Astrocyte (in vitro differentiated cells and primary cell): ENCODE measurements around the gene OR2Z1. TPM values are rescaled to one million over a fixed set of nuclear protein-coding genes. Genes with fewer than 3 reads are reported as not detected.

Experiments
- DNase-seq: peaks from one replicate; pipeline ENCODE4 v3.0.0-alpha.2; 2010; ENCODE audit warnings: low read depth
- FAIRE-seq: peaks from 2 replicates; lab custom pipeline; 2011; peaks lifted over from hg19 to GRCh38; lab: Jason Lieb, UNC
- H2AFZ ChIP-seq: 2 replicates; pipeline ENCODE4 v1.6.0; 2012; ENCODE audit warnings: low read depth, low read length, inconsistent platforms
- H3K27ac ChIP-seq: 2 replicates; pipeline ENCODE4 v1.5.1; 2011; ENCODE audit warnings: low read depth, low read length, inconsistent platforms
- H3K27me3 ChIP-seq: 2 replicates; pipeline ENCODE4 v1.6.0; 2011; ENCODE audit warnings: low read length, inconsistent platforms; ENCODE audit not compliant: insufficient read depth
- H3K36me3 ChIP-seq: 2 replicates; pipeline ENCODE4 v1.5.1; 2011; ENCODE audit warnings: low read length, inconsistent platforms; ENCODE audit not compliant: insufficient read depth
- H3K4me1 ChIP-seq: 2 replicates; pipeline ENCODE4 v1.5.1; 2011; ENCODE audit warnings: low read length, inconsistent platforms; ENCODE audit not compliant: insufficient read depth
- H3K4me2 ChIP-seq: 2 replicates; pipeline ENCODE4 v1.6.0; 2012; ENCODE audit warnings: low read length, inconsistent platforms
- H3K4me3 ChIP-seq: 2 replicates; pipeline ENCODE4 v1.5.1; 2011; ENCODE audit warnings: low read depth, mild to moderate bottlenecking, low read length, inconsistent platforms; ENCODE audit not compliant: insufficient read depth
- H3K79me2 ChIP-seq: 2 replicates; pipeline ENCODE4 v1.6.0; 2012; ENCODE audit warnings: mild to moderate bottlenecking, low read length, inconsistent platforms; ENCODE audit not compliant: insufficient read depth
- H3K9ac ChIP-seq: 2 replicates; pipeline ENCODE4 v1.6.0; 2012; ENCODE audit warnings: mild to moderate bottlenecking, low read length, inconsistent platforms
- H3K9me3 ChIP-seq: 2 replicates; pipeline ENCODE4 v1.5.1; 2012; ENCODE audit warnings: low read depth, mild to moderate bottlenecking, low read length, inconsistent platforms; ENCODE audit not compliant: insufficient read depth
- H4K20me1 ChIP-seq: 2 replicates; pipeline ENCODE4 v1.6.0; 2012; ENCODE audit warnings: low read length, inconsistent platforms; ENCODE audit not compliant: insufficient read depth
- H3K27ac Mint-ChIP-seq: one replicate; pipeline ENCODE4 v1.8.0; 2021; ENCODE audit warnings: mild to moderate bottlenecking, mixed read lengths; ENCODE audit not compliant: unreplicated experiment
- H3K27me3 Mint-ChIP-seq: one replicate; pipeline ENCODE4 v1.8.0; 2021; ENCODE audit warnings: low read depth, mixed read lengths; ENCODE audit not compliant: unreplicated experiment
- H3K36me3 Mint-ChIP-seq: one replicate; pipeline ENCODE4 v1.8.0; 2021; ENCODE audit warnings: low read depth, mixed read lengths; ENCODE audit not compliant: unreplicated experiment
- H3K4me1 Mint-ChIP-seq: one replicate; pipeline ENCODE4 v1.8.0; 2021; ENCODE audit warnings: low read depth, mixed read lengths; ENCODE audit not compliant: unreplicated experiment
- H3K4me3 Mint-ChIP-seq: one replicate; pipeline ENCODE4 v1.8.0; 2021; ENCODE audit warnings: mild to moderate bottlenecking, moderate library complexity, mixed read lengths; ENCODE audit not compliant: unreplicated experiment
- H3K9me3 Mint-ChIP-seq: one replicate; pipeline ENCODE4 v1.8.0; 2021; ENCODE audit warnings: mild to moderate bottlenecking, mixed read lengths; ENCODE audit not compliant: unreplicated experiment
- CTCF ChIP-seq: IDR thresholded peaks from 2 replicates; pipeline ENCODE4 v1.5.1; 2011; ENCODE audit warnings: low read depth, mild to moderate bottlenecking, inconsistent platforms, low read length, moderate library complexity; ENCODE audit not compliant: insufficient read depth
- EZH2 ChIP-seq: IDR thresholded peaks from 2 replicates; pipeline ENCODE4 v1.6.1; 2012; ENCODE audit warnings: mild to moderate bottlenecking, low read length, inconsistent platforms; ENCODE audit not compliant: insufficient read depth
- total RNA-seq: library from RNA; stranded (reverse); gene quantifications from 2 replicates; pipeline ENCODE4 v1.2.1, GENCODE V29; 2021

The OR2Z1 gene
- total RNA-seq, 1 donor from 2014 or later: not detected

- Histone ChIP-seq H3K9ac (no peak overlapping the region), H2AFZ (no peak overlapping the region), H3K79me2 (no peaks in the 10 kb centered on the region), H4K20me1 (no peaks in the 10 kb centered on the region), H3K4me3 (no peak overlapping the region), H3K9me3 (no peaks in the 10 kb centered on the region), H3K27ac (no peak overlapping the region), H3K4me1 (no peaks in the 10 kb centered on the region), H3K4me2 (no peak overlapping the region), H3K36me3 (no peaks in the 10 kb centered on the region), H3K27me3 (no peaks in the 10 kb centered on the region)
- H3K4me1 Mint-ChIP-seq: no peaks in the 10 kb centered on the region
- DNase-seq: no peak
- H3K27ac Mint-ChIP-seq: no peak overlapping the region
- H3K4me3 Mint-ChIP-seq: no peak overlapping the region
- FAIRE-seq: no peak
- H3K9me3 Mint-ChIP-seq: peaks cover 32% of the 10 kb centered on the region
- H3K36me3 Mint-ChIP-seq: no peaks in the 10 kb centered on the region
- TF ChIP-seq CTCF: no peak
- no peak for TF ChIP-seq EZH2
- no peaks in the 10 kb centered on the region for H3K27me3 Mint-ChIP-seq
Observed at GRCh38 chr19:8690753-8691539, 30.5 kb upstream of the OR2Z1 start.

GRCh38 chr19:8695501-8695900, 25.9 kb upstream of the OR2Z1 start:
- Histone ChIP-seq H3K4me2 (no peak overlapping the region), H2AFZ (no peak overlapping the region), H3K27me3 (no peaks in the 10 kb centered on the region), H3K4me1 (no peaks in the 10 kb centered on the region), H4K20me1 (no peaks in the 10 kb centered on the region), H3K36me3 (no peaks in the 10 kb centered on the region), H3K9me3 (no peaks in the 10 kb centered on the region), H3K4me3 (no peak overlapping the region), H3K79me2 (no peaks in the 10 kb centered on the region), H3K9ac (no peak overlapping the region), H3K27ac (no peak overlapping the region)
- H3K27me3 Mint-ChIP-seq: no peaks in the 10 kb centered on the region
- H3K27ac Mint-ChIP-seq: no peak overlapping the region
- no peaks in the 10 kb centered on the region for H3K36me3 Mint-ChIP-seq
- no peak for TF ChIP-seq EZH2
- no peak for TF ChIP-seq CTCF
- no peak overlapping the region for H3K4me3 Mint-ChIP-seq
- DNase-seq (no peak), FAIRE-seq (no peak)
- no peaks in the 10 kb centered on the region for H3K4me1 Mint-ChIP-seq
- H3K9me3 Mint-ChIP-seq: peaks cover 33% of the 10 kb centered on the region

GRCh38 chr19:8695911-8696310, 25.5 kb upstream of the OR2Z1 start:
- no peaks in the 10 kb centered on the region for H4K20me1 ChIP-seq
- H2AFZ ChIP-seq: no peak overlapping the region
- no peak overlapping the region for H3K4me3 Mint-ChIP-seq
- H3K9me3 Mint-ChIP-seq: peaks cover 31% of the 10 kb centered on the region
- H3K27me3 Mint-ChIP-seq: no peaks in the 10 kb centered on the region
- H3K4me1 ChIP-seq: no peaks in the 10 kb centered on the region
- no peak overlapping the region for H3K4me3 ChIP-seq
- DNase-seq (no peak), FAIRE-seq (no peak)
- no peaks in the 10 kb centered on the region for H3K36me3 ChIP-seq
- H3K79me2 ChIP-seq: no peaks in the 10 kb centered on the region
- no peaks in the 10 kb centered on the region for H3K9me3 ChIP-seq
- no peak overlapping the region for H3K27ac ChIP-seq
- TF ChIP-seq CTCF (no peak), EZH2 (no peak)
- H3K9ac ChIP-seq: no peak overlapping the region
- no peaks in the 10 kb centered on the region for H3K27me3 ChIP-seq
- no peak overlapping the region for H3K4me2 ChIP-seq
- H3K27ac Mint-ChIP-seq: no peak overlapping the region
- H3K36me3 Mint-ChIP-seq: no peaks in the 10 kb centered on the region
- H3K4me1 Mint-ChIP-seq: no peaks in the 10 kb centered on the region
